EL (cell line): ENCODE data around the gene EPHX1.
A peak's percentile ranks its signal among the peaks of the same experiment; 100 is the strongest.

Experiments used
- DNase-seq: peaks from one replicate; pipeline ENCODE4 v3.0.0-alpha.2; 2016

The EPHX1 gene

DNA sequence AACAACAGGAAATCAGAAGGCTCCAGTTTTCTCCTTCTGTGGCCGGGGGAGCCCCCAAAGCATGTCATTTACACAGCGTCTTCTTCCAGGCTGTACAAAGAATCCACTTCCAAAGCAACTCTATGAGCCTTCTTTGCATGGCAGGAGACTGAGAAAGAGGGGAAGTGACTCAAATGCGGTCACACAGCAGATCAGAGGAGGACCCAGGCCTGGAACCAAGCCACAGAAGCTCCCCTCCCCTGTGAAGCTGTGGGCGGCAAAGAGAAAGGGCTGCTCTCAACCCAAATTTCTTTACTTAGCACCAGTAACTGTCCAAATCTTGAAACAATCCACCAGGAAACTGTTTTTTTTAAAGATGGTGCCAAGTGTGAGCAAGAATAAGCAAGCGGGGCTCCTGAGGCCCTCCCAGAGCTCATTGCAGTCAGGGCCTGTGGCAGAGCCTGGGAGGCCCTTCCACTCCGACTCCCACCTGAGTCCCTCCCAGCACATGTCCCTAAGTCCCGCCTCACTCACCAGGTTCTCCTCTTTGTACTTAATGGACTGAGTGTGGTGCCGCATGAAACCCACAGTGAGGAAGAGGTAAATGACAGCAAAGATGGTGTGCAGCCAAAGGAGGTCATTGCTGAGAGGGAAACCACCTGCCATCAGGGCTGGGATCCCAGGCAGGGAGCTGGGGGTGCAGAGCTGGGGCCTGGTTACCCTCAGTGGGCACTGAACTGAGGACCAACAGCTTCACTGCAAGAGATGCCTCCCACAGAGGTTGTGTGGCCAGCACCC lies 56.3 kb downstream of the EPHX1 start:
- DNase-seq: peak; percentile 83

DNA sequence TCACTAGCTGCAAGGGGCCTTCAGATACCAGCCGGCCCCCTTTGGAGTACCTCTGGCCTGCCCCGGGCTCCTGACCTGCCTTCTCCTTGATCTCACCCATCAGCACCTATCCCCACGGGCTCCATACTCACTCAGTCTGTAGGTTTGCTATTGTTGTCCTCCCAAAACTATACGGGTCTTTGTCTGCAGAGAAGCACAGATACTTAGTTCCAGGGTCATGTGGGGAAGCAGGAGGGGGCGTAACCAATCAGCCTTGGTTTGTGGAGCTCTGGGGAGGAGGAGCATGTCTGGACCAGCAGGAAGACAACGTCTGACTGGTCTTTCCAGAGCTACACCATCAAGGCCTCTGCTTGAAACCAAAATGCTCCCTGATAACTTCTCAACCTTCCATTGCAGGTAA lies 57.1 kb downstream of the EPHX1 start:
- DNase-seq: no peak

DNA sequence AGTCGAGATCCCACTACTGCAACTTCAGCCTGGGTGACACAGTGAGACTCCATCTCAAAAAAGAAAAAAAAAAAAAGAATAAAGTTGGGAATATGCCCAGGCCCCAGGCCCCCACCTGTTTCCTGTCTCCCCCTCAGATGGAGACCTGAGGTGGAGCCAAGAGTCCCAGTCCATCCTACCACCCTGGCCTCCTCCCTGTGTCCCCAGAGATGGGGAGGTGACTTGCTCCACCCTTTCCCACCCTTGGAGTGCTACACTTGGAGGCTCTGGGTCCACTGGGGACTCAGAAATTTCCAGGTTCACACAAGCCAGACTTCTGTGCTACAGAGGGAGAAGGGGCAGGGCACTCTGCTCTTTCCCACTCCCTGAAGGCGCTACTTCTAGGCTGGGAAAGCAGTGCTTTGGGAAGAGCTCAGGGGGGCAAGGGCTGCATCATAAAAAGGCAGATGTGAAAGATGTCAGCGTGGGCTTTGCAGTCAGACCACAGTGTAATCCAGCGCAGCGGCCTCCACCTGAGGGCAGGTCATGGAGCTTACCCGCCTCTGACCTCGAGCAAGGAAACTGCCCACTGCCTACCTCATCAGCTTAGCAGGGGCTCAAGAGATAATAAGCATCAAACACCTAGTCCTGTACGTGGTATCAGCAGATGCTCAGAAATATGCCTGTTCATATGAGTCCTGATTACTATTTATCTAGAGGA lies 58.9 kb downstream of the EPHX1 start:
- no peak for DNase-seq

DNA sequence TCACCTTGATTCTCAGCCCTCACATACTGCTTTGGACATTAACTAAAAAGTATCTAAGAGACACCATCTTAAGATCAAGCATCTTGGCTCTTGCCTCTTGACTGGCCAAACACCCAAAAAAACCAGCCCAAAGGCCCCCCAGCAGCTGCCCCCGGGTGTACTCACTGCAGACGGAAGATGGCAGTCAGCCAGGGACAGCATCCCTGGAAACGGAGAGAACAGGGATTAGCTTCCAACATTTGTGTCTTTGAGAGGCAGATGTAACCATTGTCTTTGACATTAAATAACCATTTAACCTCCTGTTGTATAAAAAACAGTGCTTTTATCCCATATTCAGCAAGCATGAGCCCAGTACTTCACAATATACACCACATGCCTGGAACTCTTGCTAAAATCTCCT lies 61.0 kb downstream of the EPHX1 start:
- DNase-seq: no peak

DNA sequence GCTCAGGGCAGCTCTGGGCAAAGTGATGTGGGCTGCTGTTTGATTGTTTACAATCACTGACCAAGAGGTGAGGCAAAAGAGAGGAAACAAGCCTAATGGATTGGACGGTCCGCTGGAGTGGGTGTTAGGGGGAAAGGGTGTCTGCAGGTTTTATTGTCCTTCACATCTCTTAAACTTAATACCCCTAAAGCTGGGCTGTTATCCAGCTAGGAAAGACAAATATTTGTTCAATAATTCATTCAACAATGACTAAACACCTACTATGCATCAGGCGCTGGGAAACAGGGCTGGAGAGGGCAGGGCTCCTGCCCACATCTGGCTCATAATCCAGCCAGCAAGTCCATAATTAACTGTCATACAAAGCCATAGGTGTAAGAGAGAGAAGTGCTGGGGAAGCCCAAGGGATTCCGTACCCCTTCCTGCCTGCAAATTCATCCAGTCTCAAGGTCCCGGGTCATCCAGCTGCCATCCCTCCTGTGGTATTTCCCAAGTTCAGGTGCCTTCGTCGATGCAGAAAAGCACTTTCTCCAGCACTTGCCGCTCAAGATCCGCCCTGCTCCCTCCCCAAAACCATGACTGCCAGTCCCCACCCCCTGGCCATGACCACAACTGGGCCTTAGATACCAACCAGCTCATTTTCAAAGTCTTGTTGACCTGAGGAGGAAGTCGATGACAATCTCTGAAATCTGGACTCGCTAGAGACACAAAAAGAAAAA lies 61.6 kb downstream of the EPHX1 start:
- no peak for DNase-seq

DNA sequence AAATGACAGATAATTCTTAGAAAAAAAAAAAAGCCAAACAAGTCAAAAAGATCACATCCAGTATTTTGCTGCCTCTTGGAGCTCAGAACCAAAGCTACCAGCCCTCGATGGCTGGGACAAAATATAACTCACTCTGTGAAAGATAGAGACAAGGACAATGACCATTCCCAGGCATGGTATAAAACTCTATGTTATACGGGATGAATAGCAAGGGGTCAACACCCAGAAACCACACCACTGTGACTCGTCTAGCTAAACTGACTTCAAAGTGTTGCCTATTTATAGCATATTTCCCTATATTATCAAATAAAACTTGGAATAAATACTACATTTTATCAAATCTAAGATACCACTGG lies 62.1 kb downstream of the EPHX1 start:
- no peak for DNase-seq

DNA sequence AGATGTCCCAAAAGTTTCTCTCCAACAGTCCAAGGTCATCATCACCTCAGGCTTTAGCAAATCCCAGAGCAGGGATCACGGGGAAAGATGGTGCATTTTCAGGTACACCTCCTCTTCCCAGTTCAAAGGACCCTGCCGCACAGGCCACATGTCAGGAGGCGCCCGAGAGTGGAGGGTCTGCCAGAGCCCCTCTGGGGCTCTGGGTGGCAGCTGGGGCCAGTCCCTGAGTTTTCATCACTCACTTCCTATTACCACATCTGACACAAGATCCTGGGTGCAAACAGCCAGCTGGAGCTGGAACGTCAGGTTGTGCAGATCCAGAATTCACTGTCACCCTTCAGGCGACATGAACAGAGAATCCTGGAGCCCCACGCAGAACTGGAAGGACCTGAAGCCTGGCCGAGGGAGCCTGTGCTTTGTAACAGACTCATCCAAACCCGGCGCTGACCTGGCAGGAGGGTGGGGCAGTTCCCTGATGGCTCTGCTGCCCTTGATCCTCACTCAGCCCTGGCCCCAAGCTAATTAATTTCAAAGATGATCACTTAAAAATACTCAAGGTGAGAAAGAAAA lies 63.4 kb downstream of the EPHX1 start:
- DNase-seq: no peak

DNA sequence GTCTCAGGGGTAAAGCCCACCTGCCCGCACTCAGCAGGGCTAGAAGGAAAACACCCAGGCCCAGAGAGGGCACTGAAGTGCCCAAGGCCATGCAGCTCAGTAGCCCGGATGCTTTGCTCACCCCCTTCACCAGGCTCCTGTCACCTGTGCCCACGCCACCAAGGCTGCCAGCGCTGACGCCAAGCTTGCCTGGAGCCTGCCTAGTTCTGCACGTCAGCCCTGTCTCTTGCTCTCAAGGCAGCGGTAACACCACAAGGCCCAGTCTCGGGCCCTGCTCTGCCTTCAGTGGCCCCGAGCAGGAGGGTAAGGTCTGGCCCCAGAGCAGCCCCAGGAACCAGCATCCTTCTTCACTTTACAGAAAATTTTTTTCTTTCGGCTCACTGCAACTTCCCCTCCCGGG lies 64.5 kb downstream of the EPHX1 start:
- no peak for DNase-seq

DNA sequence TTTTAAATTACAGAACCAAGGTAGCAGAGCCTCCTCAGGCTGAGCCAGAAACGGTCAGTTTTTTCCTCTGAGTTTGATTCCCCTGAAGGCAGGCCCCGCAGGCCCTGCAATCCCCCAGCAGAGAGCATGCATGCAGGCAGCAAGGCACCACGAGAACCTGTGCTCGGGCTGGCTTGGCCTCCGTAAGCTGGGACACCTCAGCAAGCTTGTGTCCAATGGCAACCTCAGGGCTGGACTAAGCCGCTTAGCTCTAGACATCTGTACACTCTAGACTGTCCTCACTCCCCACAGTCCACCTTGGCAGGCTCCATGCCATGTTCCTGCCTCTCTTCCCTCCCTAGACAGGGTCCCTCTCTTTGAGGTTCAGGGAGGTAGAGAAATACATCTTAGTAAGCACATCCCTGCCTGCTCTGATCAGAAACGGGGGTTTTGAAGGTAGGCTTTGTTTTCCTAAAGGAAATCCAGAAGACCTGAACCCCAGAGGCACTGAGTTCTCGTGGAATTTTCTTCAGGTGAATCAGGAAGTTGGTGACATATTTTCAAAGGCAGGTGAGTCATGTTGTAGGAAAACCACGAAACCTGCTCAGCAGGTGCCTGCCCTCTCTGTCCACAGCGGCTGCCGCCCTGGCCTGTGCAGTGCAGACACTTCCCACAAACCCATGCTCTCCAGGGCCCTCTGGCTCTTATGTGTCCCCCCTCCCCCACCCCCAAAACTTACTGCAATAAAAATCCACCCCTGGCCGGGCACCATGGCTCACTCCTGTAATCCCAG lies 65.3 kb downstream of the EPHX1 start:
- DNase-seq: no peak

DNA sequence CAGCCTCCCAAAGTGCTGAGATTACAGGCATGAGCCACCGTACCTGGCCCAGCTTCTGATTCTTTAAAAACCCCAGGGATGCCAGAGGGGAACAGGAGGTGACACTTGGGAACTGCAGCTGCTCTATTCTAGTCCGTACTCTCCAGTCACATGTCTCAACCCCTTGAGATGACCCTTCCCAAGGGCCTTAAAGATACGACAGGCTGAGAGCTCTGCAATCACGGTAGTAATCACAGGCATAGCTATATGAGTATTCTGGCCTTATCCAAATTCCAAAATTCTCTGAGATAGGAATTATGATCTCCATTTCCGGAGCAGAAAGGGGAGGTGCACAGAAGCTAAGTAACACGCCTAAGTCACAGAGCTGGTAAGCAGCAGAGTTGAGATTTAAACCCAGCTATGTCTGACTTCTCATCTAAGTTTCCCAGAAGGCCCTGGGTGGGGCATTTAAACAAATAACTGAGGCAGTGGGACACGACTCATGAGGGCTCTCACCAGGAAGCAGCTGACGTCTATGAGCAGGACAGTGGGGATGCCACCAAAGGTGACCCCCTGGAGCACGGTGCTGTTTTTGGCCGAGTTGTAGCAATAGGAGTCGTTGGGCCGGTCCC lies 67.1 kb downstream of the EPHX1 start:
- DNase-seq: no peak

DNA sequence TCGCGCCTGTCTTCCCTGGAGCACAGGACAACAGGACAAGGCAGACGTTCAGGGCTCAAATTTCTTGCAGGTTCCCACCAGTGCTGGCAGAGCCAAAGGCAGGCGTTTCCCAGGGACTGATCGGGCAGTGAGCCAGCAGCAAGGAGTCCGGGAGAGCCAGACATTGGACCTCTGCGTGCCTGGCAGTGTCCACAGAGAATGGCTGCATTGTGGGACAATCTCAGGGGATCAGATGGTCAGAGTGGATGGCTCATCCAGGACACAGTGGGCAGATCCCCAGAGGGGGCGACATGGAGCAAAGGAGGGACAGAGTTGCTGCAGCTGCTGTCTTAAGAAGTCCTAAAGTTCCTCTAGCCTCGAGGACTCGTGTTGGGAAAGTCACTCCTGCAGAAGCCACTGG lies 67.7 kb downstream of the EPHX1 start:
- peak; percentile 37 for DNase-seq

DNA sequence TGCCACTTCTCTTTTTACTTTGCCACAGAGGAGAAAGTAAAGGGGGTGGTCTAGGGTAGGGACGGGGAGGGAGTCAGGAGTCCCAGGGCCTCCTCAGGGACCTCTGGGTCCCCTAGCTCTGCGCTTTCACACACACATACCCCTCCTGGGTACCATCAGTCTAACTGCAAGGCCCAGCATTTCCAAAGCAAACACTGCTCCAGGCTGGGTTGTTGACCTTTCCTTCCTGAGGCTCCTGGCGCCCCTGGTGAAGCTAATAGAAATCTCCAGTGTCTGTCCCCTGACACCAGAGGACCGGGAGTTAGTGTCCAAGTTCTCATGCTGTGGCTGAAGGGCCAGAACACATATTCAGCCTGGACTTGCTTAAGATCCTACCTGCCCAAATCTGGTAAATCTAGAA lies 68.4 kb downstream of the EPHX1 start:
- DNase-seq: no peak

DNA sequence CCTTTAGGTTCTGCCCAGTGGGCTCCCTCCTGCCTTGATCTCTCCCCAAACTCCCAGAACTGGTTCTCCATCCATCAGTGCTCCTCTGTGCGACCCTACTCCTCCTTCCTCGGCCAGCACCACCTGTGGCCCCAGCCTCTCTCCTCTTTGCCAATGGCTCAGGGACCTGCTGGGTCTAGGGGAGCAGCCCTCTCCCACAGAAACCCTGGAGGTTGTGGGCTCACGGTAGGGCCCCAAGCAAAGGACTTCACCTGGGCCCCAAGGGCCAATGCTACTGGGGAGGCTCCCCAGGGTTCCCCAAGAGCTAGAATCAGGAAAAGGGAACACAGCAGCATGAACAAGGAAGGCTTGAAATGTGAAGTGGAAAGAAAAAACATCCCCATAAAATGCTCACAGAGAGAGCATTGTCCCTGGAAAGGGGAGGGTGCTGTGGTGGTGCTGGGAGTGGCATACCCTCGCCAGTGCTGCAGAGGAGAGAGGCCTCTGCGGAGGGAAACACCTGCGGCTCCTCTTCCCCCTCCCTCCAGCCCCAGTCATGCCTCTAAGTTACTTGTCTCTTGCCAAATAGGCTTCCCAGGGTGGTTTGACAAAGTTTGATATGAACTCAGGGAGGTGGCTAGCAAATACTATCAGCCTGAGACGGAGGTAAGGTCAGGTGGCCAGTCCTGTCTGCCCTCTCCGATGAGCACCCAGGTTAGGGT lies 69.7 kb downstream of the EPHX1 start:
- DNase-seq: no peak

DNA sequence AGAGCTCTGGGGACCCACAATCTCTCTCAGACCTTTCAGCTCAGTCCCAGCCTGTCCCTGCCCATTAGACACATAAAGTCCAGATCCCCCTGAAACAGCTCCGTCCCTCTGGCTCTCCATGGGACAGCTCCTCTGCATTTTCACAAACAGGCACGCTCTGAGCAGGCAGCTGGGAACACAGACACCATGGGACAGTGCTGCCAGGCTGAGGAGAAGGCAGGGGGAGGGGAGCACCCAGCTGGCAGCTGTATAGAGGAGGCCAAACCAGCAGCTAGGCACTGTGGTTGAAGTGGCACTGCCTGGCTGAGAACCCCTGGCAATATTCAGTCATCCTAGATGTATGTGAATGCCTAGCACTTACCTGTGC lies 70.3 kb downstream of the EPHX1 start:
- DNase-seq: no peak

DNA sequence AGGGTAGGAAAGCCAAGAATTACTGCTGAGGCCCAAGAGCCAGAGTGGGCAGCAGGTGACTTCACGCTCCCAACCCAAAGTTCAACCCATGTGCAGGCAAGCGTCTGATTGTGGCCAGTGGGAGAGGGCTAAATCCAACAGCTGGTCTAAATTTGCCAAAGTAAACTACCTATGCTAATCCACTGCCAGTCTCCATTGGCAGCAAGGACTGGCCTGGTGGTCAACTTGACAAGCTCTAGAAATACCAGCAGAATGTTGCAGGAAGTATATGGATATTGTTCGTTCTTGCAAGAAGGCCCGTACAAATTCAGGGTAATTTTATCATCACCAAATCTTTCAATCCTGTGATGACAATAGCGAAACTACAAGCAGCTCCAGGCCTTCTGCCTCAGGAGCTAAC lies 70.7 kb downstream of the EPHX1 start:
- no peak for DNase-seq

DNA sequence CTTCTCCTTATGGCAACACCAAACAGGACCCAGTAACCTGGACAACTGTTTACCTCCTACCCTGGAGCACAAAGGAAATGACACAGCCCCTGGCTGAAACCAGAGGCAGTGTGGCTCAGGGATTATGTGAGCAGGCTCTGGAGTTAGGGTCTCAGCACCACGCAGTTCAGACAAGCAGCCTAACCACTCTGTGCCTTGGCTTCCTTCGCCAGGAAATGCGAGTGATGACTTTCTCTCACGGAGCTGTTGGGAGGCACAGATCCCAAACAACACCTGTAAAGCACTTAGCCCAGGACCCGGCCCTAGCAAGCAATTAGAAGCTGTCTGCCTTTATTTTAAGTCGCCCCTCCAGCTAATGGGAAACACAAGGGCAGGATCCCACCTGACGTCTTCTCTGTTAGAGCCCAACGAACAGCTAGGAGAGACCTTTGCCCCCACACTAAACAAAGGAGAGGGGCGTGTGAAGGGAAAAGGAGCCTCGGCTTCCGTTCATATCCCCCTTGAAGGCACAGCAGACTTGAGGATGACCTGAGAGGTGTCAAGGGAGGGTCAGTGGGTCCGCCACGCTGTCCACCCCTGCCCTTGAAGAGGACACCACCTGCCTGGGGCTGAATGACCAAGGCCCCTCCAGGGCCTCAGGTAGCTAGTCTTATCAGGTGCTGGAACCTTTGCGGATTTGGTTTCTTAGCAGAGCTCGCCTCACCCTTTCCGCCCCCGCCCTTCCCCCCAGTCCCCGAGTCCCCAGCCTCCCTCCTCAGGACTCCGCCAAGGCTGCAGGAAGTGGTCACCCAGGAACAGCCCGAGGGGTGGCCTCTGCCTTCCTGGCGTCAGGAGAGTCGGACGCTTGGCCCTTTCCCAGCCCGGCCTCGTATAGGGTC lies 71.4 kb downstream of the EPHX1 start:
- DNase-seq: peak; percentile 76

DNA sequence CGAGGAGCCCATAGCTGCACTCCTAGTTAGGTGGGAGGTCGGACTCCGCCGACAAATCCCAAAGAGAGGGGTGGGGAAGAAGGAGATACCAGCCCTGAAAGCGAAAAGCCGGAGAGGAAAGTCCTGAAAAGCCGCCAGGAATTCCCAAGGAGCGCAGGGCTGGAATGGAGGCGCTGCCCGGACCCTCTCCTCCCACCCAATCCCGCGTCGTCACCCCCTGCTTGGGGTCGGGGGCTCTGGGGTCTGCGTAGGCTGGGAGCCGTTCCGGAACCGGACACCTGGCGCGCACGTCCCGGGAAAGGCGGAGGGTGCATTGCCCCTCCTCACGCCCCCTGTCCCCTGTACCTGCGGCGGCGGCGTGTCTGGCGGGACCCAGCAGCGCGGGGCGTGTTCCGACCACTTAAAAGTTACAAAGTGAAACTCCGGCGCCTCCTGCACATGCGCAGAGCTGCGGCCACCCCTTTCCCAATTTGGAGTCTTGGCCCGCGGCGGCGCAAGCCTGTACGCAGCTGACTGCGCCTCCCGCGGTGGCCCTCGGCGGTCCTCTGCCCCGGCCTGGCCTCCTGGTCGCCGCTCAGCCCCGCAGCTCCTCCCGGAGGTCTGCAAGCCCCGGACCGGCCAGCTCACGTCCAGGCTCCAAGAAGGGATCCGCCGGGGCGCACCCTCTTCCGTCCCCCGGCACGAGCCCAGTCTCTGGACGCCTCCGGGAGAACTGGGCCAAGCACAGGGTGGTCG lies 72.2 kb downstream of the EPHX1 start, which contains the start of gene TMEM63A:
TMEM63A (minus strand) TSS at position 422 of the 735 bp plus-strand sequence. CDS start 4,800 bp downstream, outside the sequence.
- DNase-seq: peak; percentile 86

DNA sequence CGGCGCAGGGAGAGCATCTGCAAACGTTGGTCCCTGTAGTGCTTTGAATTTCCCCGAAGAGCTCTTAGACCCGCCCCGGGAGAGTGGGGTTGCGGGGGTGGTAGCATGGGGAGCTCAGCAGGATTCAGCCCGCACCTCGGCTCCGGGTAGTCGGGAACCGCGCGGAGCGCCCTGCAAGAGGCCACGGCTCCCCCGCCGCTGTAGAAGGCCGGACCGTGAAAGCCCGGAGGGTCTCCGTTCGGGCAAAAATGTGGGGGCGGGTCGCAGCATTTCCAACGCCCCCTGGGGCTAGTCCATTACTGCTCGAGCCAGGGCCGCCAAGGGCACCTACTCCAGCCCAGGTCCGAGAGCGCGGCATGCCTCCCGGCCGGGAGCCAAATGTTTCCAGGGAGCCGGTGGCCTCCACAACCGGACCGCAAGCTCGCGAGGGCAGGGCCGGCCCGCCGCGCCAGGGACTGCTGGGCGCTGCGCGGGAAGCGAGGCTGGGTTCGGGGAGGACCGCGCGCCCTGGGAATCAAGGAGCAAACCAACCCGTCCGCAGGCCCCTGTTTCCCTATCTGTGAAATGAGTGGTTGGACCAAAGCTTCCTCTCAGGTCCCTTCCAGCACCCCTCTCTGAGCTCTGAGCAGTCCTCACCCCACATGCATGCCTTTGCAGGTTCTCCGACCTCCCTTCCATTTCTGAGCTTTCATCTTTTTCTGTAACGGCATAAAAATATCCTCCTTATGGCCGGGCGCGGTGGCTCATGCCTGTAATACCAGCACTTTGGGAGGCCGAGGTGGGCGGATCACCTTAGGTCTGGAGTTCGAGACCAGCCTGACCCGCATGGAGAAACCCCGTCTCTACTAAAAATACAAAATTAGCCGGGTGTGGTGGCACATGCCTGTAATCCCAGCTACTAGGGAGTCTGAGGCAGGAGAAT lies 73.0 kb downstream of the EPHX1 start:
- DNase-seq: peak; percentile 66
